Activated CD8-positive, alpha-beta memory T cell treated with anti-CD3 and anti-CD28 coated beads, Interleukin-2, amount 50 U/mL, for 1 hour (primary cell): Measurements from ENCODE around the gene FLCN.
"Not testable (repeated sequence)": the region's sequence is repeated elsewhere in the genome, so short reads cannot be mapped to it uniquely, and the experiment has no call there.

Experiments
- DNase-seq: peaks from one replicate; pipeline ENCODE4 v3.0.0-alpha.2; 2020; ENCODE audit errors: extremely low read depth

Gene FLCN, protein sequence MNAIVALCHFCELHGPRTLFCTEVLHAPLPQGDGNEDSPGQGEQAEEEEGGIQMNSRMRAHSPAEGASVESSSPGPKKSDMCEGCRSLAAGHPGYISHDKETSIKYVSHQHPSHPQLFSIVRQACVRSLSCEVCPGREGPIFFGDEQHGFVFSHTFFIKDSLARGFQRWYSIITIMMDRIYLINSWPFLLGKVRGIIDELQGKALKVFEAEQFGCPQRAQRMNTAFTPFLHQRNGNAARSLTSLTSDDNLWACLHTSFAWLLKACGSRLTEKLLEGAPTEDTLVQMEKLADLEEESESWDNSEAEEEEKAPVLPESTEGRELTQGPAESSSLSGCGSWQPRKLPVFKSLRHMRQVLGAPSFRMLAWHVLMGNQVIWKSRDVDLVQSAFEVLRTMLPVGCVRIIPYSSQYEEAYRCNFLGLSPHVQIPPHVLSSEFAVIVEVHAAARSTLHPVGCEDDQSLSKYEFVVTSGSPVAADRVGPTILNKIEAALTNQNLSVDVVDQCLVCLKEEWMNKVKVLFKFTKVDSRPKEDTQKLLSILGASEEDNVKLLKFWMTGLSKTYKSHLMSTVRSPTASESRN

DNA sequence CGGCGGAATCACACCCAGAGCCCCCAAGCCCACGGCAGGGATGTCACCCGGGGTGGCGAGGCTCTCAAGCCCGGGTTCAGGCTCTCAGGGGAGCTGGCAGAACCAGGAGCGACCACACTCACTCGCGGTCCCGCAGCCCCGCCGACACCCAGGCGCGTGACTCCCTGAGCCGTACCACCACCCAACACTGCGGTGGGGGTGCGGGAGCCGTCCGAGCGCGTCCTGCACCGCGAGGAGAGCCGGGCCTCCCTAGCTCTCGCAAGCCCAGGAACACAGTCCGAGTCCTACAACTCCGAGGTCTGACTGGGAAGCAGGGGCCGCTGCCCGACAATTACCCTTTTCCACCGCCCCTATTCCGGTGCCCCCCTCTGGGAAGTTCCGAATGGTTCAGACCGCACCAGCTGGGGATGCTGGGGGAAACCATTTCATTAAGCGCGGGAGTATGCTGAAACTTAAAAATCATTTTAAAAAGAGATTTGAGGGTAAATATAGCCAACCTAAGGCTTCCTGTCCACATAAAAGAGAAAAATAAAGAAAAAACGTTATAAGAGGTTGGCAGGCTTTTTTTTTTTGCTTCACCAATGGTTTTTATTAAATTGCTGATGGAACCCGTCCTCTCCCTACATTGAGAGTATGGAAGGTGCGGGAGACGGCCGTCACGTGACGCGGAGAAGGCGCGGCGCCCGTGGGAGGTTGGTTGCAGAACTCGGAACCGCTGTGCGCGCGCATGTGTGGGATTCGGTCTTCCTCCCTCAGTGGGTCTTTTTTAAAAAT lies at the start of gene FLCN:
Gene FLCN, minus strand, starts transcription at position 143 of the 774 bp plus-strand sequence. CDS start 9,031 bp downstream, outside the sequence.
- peak; percentile 61 for DNase-seq

DNA sequence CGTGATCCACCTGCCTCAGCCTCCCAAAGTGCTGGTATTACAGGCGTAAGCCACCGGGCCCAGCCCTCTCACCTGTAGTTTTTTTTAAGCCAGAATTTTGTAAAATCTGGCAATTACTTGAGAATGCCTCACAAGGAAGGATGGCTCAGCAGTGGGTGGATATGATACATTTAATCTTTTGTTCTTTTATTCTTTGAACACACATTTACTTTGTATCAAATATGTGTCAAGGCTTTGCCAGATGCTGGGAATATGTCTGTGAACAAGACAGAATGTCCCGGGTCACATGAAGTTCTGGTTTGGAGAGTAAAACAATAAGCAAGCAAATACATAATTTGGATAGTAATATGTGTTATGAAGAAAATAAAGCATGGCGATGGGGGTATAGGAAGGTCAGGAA lies 49.0 kb upstream of the FLCN start:
- no peak for DNase-seq

DNA sequence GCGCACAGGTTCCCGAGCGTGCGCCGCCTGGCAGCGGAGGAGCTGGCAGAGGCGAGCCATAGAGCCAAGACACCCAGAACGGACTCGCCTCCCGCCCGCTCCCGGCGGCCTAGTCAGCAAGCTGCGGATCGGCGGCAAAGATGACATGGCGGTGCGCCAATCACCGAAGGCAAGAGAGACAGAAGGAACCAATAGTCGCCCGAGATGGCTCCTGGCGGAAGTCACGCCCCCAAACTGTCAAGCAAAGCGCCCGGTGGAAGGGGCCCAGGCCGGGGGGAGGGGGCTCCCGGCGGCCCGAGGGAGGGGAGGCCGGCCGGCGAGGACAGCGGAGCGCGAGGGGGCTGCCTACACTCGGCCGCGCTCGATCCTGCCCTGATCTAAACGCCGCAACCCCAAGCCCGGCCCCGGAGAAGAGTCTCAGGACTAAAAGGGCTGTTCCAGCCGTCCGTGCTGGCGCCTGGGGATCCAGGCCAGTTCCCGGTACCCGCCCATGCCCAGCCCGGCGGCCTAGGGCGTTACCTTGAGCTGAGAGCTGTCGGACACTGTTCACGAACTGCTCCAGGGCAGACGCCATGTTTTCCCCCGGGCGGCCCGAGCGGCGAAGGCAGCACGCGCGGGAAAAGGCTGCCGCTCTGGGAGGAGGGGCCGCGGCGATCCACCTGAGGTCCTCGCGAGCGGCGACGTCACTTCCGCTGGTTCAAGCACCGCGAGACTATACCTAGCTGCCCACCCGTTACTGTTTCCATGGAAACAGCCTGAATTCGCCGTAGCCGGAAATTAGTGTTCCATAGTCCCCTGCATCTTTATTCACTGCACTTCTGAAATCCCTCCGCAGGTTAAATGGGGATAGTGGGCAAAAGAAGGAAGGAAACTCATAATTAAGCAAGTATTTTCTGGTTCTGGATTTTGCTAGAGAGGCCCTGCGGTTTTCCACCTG lies 43.9 kb upstream of the FLCN start, which contains the start of gene COPS3:
Gene COPS3, minus strand, starts transcription at position 634 of the 937 bp plus-strand sequence. Its CDS starts 60 bp downstream, at position 574.
- peak; percentile 91 for DNase-seq

DNA sequence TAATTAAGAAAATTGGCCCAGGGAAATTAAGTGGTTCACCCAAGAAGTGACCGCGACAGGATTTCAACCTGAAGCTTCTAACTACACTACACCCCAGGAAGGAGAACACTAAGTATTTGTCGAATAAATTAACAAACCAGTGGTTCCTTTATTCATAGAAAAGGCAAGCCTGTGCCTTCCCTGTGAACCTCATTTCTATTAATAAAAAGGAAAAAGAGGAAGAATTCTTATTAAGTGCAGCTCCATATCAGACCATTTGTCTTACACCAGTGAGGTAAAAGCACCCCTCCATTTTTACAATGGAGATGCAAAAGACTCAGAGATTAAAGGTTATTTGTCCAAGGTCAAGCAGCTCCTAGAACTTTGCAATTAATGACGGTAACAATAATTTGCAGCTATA lies 42.3 kb upstream of the FLCN start:
- no peak for DNase-seq

DNA sequence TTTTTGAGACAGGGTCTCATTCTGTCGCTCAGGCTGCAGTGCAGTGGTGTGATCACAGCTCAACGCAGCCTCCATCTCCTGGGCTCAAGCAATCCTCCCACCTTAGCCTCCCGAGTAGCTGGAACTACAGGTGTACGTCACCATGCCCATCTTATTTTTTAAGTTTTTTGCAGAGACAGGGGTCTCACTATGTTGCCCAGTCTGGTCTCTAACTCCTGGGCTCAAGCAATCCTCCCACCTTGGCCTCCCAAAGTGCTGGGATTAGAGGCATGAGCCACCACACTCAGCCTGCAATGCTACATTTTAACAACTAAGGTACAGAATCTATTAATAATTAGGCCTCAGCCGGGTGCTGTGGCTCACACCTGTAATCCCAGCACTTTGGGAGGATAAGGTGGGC lies 40.5 kb upstream of the FLCN start:
- DNase-seq: not testable (repeated sequence)

DNA sequence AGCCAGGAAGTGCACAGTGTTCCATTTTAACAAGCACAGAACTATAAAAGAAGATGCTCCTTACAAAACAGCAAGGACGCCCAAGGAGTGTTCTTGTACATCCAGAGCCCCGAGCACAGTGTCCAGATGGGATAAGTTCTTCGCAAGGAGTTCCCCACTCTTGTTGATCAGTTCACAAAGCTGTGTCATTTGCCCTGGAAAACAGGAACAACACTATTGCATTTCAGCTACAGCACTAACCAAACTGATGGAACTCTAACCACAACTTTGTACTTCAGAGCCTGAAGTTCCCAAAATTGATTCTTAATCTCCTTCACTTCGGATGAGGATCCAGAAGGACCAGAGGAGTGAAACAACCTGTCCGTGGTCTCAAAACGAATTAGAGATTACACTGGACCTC lies 39.0 kb upstream of the FLCN start:
- DNase-seq: no peak

DNA sequence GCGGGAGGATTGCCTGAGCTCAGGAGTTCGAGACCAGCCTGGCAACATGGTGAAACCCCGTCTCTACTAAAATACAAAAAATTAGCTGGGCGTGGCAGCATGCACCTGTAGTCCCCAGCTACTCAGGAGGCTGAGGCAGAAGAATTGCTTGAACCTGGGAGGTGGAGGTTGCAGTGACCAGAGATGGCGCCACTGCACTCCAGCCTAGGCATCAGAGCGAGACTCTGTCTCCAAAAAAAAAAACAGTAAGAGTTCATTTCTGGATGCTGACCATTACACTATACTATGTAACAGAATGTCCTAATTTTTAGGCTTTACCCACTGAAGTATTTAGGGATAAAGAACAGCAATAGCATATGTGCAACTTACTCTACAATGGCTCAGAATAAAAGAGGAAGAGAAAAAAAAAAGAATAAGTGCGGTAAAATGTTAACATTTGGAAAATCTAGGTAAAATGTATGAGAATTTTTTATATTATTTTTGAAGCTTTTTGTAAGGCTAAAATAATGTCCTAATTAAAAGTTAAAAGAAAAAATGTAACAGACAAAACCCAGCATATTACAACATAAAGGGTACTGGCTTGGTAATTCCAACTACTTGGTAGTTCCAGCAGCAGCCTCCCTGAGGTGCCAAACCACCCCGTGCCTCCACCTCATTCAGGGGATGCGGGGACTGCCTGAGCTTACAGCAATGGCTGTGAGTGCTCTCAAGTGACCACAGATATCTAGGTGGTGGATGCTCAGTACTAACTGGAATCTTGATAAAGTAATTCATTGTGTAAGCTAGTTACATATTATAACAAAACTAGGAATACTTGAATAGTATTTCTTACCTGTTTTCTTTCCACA lies 33.2 kb upstream of the FLCN start:
- no peak for DNase-seq

DNA sequence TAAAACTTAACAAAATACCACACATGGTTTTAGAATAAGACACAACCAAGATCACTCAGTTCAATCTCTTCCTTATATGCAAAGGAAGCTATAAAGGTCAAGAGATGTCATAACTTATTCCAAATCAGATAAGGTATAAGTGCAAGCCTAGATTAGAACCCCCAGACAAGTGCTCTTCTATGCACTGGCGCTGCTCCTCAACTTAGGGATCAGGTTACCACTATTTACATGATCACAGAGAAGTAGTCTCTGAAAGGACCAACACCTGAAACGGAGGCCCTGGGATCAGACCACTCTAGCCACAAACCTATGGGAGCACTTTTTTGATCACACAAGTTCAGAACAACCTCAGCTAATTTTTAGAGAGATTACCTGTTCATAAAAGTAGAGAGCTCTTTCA lies 27.5 kb upstream of the FLCN start:
- no peak for DNase-seq

DNA sequence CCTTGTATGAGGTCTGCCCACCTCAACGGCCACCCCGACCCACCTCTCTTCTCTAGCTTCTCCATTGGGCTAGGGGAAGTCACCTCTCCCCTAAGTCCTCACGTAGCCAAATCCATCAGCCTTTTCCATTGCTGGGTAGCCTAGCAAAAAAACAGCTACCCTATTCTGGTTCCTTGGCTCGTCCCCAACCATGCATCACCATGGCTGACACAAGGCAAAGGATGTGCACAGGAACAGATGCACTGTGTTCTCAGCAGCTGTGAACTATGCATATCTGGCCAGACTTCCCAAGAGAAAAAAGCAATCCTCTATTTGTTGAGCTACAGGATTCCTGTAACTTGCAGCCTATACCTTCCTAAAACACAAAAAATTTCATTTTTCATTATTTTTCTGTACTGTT lies 22.0 kb upstream of the FLCN start:
- no peak for DNase-seq

DNA sequence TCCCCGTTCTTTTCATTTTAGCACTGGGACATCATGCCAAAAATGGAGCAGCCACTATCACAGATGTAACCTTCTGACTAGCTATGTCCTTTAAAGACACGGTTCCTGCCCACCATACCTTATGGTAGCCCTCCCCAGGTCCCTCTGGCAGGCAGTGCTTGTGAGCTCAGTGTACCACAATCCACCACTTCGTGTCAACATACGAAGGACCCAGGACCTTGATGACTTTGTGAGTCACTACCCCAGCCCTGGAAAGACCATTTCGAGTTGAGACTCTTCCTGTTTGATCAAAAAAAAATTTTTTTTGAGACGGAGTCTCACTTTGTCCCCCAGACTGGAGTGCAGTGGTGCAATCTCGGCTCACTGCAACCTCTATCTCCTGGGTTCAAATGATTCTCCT lies 21.0 kb upstream of the FLCN start:
- DNase-seq: no peak

DNA sequence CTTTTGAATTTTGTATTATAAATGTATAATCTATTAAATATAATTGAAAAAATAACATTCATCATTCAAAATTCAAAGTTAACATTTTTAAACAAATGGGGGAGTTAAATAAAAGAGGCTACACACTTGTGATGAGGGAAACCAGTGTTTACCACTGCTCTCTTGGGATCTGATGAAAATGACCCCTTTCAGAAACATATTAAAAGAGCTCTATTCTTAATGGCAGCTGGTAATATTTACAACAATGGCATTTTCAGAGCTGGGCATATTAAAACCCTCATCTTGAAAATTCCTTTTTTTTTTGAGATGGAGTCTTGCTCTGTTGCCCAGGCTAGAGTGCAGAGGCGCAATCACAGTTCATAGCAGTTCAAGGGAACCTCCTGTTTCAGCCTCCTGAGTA lies 19.3 kb upstream of the FLCN start:
- no peak for DNase-seq

DNA sequence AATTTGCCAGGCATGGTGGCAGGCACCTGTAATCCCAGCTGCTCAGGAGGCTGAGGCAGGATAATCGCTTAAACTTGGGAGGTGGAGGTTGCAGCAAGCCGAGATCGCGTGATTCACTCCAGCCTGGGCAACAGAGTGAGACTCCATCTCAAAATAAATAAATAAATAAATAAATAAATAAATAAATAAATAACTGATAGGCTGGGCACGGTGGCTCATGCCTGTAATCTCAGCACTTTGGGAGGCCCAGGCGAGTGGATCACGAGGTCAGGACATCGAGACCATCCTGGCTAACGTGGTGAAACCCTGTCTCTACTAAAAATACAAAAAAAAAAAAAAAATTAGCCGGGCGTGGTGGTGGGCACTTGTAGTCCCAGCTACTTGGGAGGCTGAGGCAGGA lies 18.7 kb upstream of the FLCN start:
- DNase-seq: not testable (repeated sequence)

DNA sequence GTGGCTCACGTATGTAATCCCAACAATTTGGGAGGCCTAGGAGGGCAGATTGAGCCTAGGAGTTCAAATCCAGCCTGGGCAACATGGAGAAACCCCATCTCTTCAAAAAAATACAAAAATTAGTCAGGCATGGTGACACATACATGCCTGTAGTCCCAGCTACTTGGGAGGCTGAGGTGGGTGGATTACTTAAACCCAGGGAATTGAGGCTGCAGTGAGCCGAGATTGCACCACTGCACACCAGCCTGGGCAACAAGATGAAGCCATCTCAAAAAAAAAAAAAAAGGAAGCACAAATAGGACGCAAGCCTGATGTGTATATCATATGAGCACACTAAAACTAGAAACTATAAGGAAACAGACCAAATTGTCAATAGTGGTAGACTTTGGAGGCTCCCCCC lies 17.1 kb upstream of the FLCN start:
- DNase-seq: no peak

DNA sequence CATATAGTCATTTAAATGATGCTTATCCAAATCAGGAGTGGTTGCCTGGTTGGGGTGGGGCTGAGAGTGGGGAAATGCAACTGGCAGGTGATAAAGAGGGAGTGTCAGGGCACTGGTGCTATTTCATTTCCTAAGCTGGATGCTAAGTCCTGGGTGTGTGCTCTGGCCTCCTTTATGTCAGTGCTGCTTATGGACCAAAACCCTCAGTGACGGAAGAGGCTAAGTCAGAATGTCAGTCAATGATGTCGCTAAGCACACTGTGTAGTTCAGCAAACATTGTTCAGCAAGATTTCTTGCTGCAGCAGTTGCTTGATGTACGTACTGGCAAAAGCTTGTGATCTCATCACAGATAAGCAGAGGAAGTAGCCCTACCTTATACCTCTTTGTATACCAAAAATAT lies 16.4 kb upstream of the FLCN start:
- DNase-seq: no peak

DNA sequence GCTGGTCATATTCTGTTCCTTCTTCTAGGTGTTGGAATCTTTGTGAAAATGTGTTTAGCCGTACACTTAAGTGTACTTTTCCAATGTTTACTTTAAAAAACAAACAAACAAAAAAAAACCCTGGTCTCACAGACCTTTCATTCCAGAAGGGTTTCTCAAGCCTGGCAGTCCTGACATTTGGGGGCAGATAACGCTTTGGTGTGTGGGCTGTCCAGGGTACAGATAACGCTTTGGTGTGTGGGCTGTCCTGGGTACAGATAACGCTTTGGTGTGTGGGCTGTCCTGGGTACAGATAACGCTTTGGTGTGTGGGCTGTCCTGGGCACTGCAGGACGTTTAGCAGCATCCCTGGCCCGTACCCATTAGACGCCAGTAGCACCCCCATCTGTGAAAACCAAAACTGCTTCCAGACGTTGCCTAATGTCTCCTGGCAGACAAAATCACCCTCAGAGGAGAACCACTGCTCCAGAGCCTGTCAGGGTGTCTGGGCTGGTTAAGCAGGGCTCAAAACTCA lies 15.2 kb upstream of the FLCN start:
- no peak for DNase-seq

DNA sequence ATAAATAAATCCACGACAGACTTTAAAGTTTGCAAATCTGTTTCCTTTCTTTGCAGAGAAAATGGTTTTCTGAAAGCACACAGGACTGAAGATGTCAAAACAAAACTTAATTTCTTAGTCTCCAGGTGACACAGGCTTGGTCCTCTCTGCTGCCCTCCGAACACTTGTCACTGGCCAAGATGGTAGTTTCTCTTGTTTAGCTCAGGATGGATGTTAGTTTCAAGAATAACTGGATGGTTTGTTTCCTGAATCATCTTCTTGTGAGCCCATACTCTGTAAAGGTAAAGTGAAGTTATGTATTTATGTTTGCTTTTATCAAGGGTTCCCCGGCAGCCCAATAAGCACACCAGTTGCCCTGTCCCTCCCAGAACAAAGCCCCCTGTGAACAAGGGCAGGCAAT lies 9.9 kb upstream of the FLCN start:
- no peak for DNase-seq

DNA sequence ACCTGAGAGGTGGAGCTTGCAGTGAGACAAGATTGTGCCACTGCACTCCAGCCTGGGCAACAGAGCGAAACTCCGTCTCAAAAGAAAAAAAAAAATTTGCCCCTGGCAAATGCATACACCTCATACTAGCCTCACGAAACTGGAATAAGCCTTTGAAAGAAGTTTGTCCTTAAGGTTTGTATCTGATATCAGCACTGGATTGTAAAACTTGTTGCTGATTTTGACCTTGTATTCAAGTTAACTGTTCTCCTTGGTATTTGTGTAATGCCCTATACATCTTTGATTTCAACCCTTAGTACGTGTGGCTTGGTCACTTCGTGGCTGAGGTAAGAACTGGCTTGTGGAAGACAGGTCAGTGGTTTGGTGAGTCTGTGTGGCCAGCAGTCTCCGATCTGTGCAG lies 6.2 kb upstream of the FLCN start:
- DNase-seq: no peak

DNA sequence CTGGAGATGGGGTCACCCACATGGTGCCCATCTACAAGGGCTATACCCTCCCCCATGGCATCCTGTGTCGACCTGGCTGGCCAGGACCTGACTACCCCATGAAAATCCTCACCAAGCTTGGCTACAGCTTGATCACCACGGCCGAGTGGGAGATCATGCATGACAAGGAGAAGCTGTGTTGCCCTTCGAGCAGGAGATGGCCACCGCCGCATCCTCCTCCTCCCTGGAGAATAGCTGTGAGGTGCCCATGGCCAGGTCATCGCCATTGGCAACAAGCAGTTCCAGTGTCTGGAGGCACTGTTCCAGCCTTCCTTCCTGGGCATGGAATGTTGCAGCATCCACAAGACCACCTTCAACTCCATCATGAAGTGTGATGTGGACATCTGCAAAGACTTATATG lies 5.3 kb upstream of the FLCN start:
- no peak for DNase-seq

DNA sequence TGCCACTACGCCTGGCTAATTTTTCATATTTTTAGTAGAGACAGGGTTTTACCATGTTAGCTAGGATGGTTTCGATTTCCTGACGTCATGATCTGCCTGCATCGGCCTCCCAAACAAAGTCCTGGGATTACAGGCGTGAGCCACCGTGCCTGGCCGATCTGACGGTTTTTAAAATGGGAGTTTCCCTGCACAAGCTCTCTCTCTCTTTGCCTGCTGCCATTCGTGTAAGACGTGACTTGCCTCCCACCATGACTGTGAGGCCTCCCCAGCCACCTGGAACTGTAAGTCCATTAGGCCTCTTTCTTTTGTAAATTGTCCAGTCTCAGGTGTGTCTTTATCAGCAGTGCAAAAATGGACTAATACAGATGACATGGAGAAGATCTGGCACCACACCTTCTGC lies 4.7 kb upstream of the FLCN start:
- no peak for DNase-seq

DNA sequence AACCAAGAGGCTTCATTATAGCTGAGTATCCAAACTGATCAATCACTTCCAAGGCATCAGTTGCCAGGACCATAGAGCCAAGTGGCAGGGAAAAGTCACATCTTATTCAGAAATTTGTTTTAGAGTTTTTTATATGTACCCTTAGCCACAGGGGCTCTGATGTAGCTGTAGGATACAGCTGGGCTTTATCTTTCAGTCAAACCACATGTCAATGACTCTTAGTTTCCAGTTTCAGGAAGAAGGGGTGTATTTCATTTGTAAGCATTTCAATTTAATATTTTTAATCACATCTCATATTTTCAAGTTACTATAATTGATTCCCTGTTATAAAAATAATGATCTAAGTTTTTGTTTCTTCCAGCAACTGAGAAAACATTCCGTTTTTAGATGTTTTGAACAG lies 2.9 kb upstream of the FLCN start:
- no peak for DNase-seq
